GM19239 (cell line): ENCODE measurements around the gene SYF2.
"Not testable (repeated sequence)": the region's sequence is repeated elsewhere in the genome, so short reads cannot be mapped to it uniquely, and the experiment has no call there.

Experiments
- DNase-seq: peaks from one replicate; pipeline ENCODE4 v3.0.0; 2011; ENCODE audit warnings: low spot score; ENCODE audit not compliant: insufficient read length
- FAIRE-seq: peaks from 2 replicates; lab custom pipeline; 2011; peaks lifted over from hg19 to GRCh38; lab: Jason Lieb, UNC

SYF2 gene

GRCh38 chr1:25247024-25247828 is 14.9 kb upstream of the SYF2 start, which contains the start of gene RSRP1:
Gene RSRP1 (minus strand): TSS chr1:25247454. CDS start chr1:25246963, 491 bp downstream.
- peak; percentile 98 for DNase-seq
- FAIRE-seq: peak; percentile 98

GRCh38 chr1:25246600-25247023 is 14.3 kb upstream of the SYF2 start:
- DNase-seq (no peak), FAIRE-seq (no peak)

- FAIRE-seq (peak; percentile 72), DNase-seq (no peak)
Measured at GRCh38 chr1:25245809-25246599, 13.7 kb upstream of the SYF2 start.

- DNase-seq: no peak
- FAIRE-seq: no peak
Measured at GRCh38 chr1:25245393-25245792, 13.1 kb upstream of the SYF2 start.

- DNase-seq (no peak), FAIRE-seq (no peak)
Measured at GRCh38 chr1:25243907-25244306, 11.6 kb upstream of the SYF2 start.

- FAIRE-seq: peak; percentile 91
- no peak for DNase-seq
Measured at GRCh38 chr1:25239681-25240541, 7.6 kb upstream of the SYF2 start.

GRCh38 chr1:25238046-25238445 is 5.7 kb upstream of the SYF2 start:
- FAIRE-seq (no peak), DNase-seq (no peak)

- DNase-seq, FAIRE-seq: not testable (repeated sequence)
Measured at GRCh38 chr1:25236261-25236660, 4.0 kb upstream of the SYF2 start.

GRCh38 chr1:25235411-25235810 is 3.1 kb upstream of the SYF2 start:
- not testable (repeated sequence) for DNase-seq, FAIRE-seq

- FAIRE-seq (no peak), DNase-seq (no peak)
Measured at GRCh38 chr1:25232866-25233784, 823 bp upstream of the SYF2 start.

- no peak for FAIRE-seq
- no peak for DNase-seq
Measured at GRCh38 chr1:25223471-25223870, 8.8 kb downstream of the SYF2 start.

GRCh38 chr1:25222606-25223005 is 9.7 kb downstream of the SYF2 start:
- FAIRE-seq: no peak
- DNase-seq: no peak

GRCh38 chr1:25220666-25221065 is 11.6 kb downstream of the SYF2 start:
- FAIRE-seq: no peak
- DNase-seq: no peak

GRCh38 chr1:25219661-25220251 is 12.5 kb downstream of the SYF2 start:
- no peak for FAIRE-seq
- DNase-seq: no peak

GRCh38 chr1:25217598-25218232 is 14.6 kb downstream of the SYF2 start:
- FAIRE-seq (no peak), DNase-seq (no peak)

- DNase-seq (no peak), FAIRE-seq (no peak)
Measured at GRCh38 chr1:25217015-25217414, 15.3 kb downstream of the SYF2 start.

GRCh38 chr1:25216123-25216522 is 16.2 kb downstream of the SYF2 start:
- FAIRE-seq: peak; percentile 4

GRCh38 chr1:25212725-25213124 is 19.6 kb downstream of the SYF2 start:
- FAIRE-seq (no peak), DNase-seq (no peak)

More at GRCh38 chr1:25216123-25216522, 16.2 kb downstream of the SYF2 start:
- no peak for DNase-seq
